ENCODE data around the gene APEH. TPM values are rescaled to one million over a fixed set of nuclear protein-coding genes. Genes with fewer than 3 reads are reported as not detected.

APEH gene
- polyA plus RNA-seq, 1 donor from 2014 or later, result 98.4 TPM

- H3K36me3 ChIP-seq (ENCODE audit: insufficient read depth, low read length), result no peaks in the 10 kb centered on the region
Observed at GRCh38 chr3:49701388-49702077, 27.4 kb downstream of the APEH start.

GRCh38 chr3:49702672-49703071 is 28.5 kb downstream of the APEH start:
- Histone ChIP-seq H3K9me2 (ENCODE audit: insufficient read depth, low read length) (no peaks in the 10 kb centered on the region), H4K20me1 (ENCODE audit: insufficient read depth) (no peaks in the 10 kb centered on the region), H3K27me3 (ENCODE audit: insufficient read depth, low read depth, low read length) (no peaks in the 10 kb centered on the region), H2AFZ (ENCODE audit: low read depth, low read length) (no peak overlapping the region), H3K36me3 (ENCODE audit: insufficient read depth, low read length) (no peaks in the 10 kb centered on the region), H3K79me2 (replicated peaks; ENCODE audit: insufficient read depth, low read length) (no peaks in the 10 kb centered on the region), H3K9ac (ENCODE audit: low read length) (no peak overlapping the region), H3F3A (ENCODE audit: insufficient read depth, low read length, poor library complexity, severe bottlenecking) (no peaks in the 10 kb centered on the region), H3K9me3 (ENCODE audit: low read length) (no peaks in the 10 kb centered on the region), H3K4me3 (ENCODE audit: low read length) (no peak overlapping the region), H3K27ac (ENCODE audit: low read length) (no peak overlapping the region), H3K4me2 (ENCODE audit: low read length) (no peak overlapping the region)
- TF ChIP-seq TAF1 (IDR thresholded peaks at IDR 0.05; ENCODE audit: low read depth), result no peak
- no peak for TF ChIP-seq MXI1 (conservative IDR thresholded peaks at IDR 0.05; ENCODE audit: poor library complexity, severe bottlenecking)
- no peak for TF ChIP-seq RAD21 (conservative IDR thresholded peaks at IDR 0.05)
- no peak for TF ChIP-seq EZH2 (IDR thresholded peaks at IDR 0.05; ENCODE audit: borderline replicate concordance, insufficient read depth, low read length, poor library complexity, severe bottlenecking)
- TF ChIP-seq EP300 (conservative IDR thresholded peaks at IDR 0.05; ENCODE audit: poor library complexity, severe bottlenecking), result no peak
- no peak for TF ChIP-seq SMC3 (conservative IDR thresholded peaks at IDR 0.05; ENCODE audit: poor library complexity)
- no peak for TF ChIP-seq REST (IDR thresholded peaks at IDR 0.05; ENCODE audit: borderline replicate concordance)

More at GRCh38 chr3:49701388-49702077, 27.4 kb downstream of the APEH start:
- H2AFZ ChIP-seq (ENCODE audit: low read depth, low read length), result no peak overlapping the region
- no peaks in the 10 kb centered on the region for H3K27me3 ChIP-seq (ENCODE audit: insufficient read depth, low read depth, low read length)
- TF ChIP-seq POLR2AphosphoS5 (IDR thresholded peaks at IDR 0.05) (no peak), CTCF (IDR thresholded peaks at IDR 0.05; ENCODE audit: poor library complexity, severe bottlenecking) (peak; percentile 56), TAF1 (IDR thresholded peaks at IDR 0.05; ENCODE audit: low read depth) (no peak), REST (IDR thresholded peaks at IDR 0.05; ENCODE audit: borderline replicate concordance) (no peak), EZH2 (IDR thresholded peaks at IDR 0.05; ENCODE audit: borderline replicate concordance, insufficient read depth, low read length, poor library complexity, severe bottlenecking) (no peak), MXI1 (conservative IDR thresholded peaks at IDR 0.05; ENCODE audit: poor library complexity, severe bottlenecking) (no peak), EP300 (conservative IDR thresholded peaks at IDR 0.05; ENCODE audit: poor library complexity, severe bottlenecking) (no peak), RAD21 (conservative IDR thresholded peaks at IDR 0.05) (peak; percentile 38), SMC3 (conservative IDR thresholded peaks at IDR 0.05; ENCODE audit: poor library complexity) (peak; percentile 41)
- H3K9ac ChIP-seq (ENCODE audit: low read length), result no peak overlapping the region
- H3K9me2 ChIP-seq (ENCODE audit: insufficient read depth, low read length), result no peaks in the 10 kb centered on the region
- no peak overlapping the region for H3K27ac ChIP-seq (ENCODE audit: low read length)
- H3K4me3 ChIP-seq (ENCODE audit: low read length), result no peak overlapping the region
- no peaks in the 10 kb centered on the region for H3K79me2 ChIP-seq (replicated peaks; ENCODE audit: insufficient read depth, low read length)
- H3K9me3 ChIP-seq (ENCODE audit: low read length), result no peaks in the 10 kb centered on the region
- H4K20me1 ChIP-seq (ENCODE audit: insufficient read depth), result no peaks in the 10 kb centered on the region
- no peak overlapping the region for H3K4me2 ChIP-seq (ENCODE audit: low read length)
- no peaks in the 10 kb centered on the region for H3F3A ChIP-seq (ENCODE audit: insufficient read depth, low read length, poor library complexity, severe bottlenecking)

All from neural cell (in vitro differentiated cells).